ENCODE results near the gene SMPD3.

DNA sequence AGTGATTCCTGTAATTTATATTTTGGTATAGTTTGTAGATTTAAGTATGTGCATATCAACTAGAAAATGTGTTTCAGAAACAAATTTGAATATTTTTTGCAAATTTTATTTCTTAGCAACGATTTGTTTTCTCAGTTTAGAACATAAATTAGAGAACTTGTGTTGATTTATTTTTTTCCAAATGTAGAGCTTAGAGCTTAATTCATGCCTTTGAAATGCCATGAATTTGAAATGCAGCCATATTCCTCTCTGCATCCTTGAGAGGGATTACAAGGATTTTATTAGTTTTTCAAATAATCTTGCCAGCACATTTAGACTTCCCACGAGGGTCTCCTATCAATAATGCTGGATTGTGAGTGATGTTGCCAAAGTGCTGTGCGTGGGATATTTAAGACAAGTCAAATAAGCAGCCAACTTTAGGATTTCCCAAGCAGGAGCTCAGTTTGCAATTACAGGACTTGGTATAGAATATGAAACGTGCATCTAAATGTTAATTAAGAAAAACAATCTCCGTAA is 6.7 kb upstream of the SMPD3 start:
- TF ChIP-seq POLR2AphosphoS5 (IDR thresholded peaks at IDR 0.05; ENCODE audit: low read depth) (no peak), EZH2phosphoT487 (IDR thresholded peaks at IDR 0.05; ENCODE audit: unreplicated experiment) (no peak), EZH2 (IDR thresholded peaks at IDR 0.05; ENCODE audit: low read depth, unreplicated experiment) (no peak), CREB1 (CRISPR knock-in tag; IDR thresholded peaks at IDR 0.05; ENCODE audit: low read depth) (no peak), JUNB (IDR thresholded peaks at IDR 0.05; ENCODE audit: unreplicated experiment) (no peak), ZNF114 (CRISPR knock-in tag; IDR thresholded peaks at IDR 0.05) (no peak), NANOG (IDR thresholded peaks at IDR 0.05; ENCODE audit: borderline replicate concordance) (no peak)
- TF ChIP-seq, protein P1, sequence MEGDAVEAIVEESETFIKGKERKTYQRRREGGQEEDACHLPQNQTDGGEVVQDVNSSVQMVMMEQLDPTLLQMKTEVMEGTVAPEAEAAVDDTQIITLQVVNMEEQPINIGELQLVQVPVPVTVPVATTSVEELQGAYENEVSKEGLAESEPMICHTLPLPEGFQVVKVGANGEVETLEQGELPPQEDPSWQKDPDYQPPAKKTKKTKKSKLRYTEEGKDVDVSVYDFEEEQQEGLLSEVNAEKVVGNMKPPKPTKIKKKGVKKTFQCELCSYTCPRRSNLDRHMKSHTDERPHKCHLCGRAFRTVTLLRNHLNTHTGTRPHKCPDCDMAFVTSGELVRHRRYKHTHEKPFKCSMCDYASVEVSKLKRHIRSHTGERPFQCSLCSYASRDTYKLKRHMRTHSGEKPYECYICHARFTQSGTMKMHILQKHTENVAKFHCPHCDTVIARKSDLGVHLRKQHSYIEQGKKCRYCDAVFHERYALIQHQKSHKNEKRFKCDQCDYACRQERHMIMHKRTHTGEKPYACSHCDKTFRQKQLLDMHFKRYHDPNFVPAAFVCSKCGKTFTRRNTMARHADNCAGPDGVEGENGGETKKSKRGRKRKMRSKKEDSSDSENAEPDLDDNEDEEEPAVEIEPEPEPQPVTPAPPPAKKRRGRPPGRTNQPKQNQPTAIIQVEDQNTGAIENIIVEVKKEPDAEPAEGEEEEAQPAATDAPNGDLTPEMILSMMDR (conservative IDR thresholded peaks at IDR 0.05; ENCODE audit: low read depth in 2 of 2): no peak
- TF ChIP-seq, protein P2, sequence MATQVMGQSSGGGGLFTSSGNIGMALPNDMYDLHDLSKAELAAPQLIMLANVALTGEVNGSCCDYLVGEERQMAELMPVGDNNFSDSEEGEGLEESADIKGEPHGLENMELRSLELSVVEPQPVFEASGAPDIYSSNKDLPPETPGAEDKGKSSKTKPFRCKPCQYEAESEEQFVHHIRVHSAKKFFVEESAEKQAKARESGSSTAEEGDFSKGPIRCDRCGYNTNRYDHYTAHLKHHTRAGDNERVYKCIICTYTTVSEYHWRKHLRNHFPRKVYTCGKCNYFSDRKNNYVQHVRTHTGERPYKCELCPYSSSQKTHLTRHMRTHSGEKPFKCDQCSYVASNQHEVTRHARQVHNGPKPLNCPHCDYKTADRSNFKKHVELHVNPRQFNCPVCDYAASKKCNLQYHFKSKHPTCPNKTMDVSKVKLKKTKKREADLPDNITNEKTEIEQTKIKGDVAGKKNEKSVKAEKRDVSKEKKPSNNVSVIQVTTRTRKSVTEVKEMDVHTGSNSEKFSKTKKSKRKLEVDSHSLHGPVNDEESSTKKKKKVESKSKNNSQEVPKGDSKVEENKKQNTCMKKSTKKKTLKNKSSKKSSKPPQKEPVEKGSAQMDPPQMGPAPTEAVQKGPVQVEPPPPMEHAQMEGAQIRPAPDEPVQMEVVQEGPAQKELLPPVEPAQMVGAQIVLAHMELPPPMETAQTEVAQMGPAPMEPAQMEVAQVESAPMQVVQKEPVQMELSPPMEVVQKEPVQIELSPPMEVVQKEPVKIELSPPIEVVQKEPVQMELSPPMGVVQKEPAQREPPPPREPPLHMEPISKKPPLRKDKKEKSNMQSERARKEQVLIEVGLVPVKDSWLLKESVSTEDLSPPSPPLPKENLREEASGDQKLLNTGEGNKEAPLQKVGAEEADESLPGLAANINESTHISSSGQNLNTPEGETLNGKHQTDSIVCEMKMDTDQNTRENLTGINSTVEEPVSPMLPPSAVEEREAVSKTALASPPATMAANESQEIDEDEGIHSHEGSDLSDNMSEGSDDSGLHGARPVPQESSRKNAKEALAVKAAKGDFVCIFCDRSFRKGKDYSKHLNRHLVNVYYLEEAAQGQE (IDR thresholded peaks at IDR 0.05; ENCODE audit: unreplicated experiment): no peak
- TF ChIP-seq, protein P3, sequence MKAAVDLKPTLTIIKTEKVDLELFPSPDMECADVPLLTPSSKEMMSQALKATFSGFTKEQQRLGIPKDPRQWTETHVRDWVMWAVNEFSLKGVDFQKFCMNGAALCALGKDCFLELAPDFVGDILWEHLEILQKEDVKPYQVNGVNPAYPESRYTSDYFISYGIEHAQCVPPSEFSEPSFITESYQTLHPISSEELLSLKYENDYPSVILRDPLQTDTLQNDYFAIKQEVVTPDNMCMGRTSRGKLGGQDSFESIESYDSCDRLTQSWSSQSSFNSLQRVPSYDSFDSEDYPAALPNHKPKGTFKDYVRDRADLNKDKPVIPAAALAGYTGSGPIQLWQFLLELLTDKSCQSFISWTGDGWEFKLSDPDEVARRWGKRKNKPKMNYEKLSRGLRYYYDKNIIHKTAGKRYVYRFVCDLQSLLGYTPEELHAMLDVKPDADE (IDR thresholded peaks at IDR 0.05): no peak
